Fibroblast of lung (primary cell): Measurements from ENCODE around the gene TMEM203.

Source experiments
- EZH2 ChIP-seq: IDR thresholded peaks from 2 replicates; pipeline ENCODE4 v1.5.1; 2012; ENCODE audit warnings: low read length, control low read depth, mild to moderate bottlenecking; ENCODE audit errors: missing control alignments
- TF ChIP-seq, protein P1 (sequence below), 2 donors: IDR thresholded peaks in 1 of 2; conservative IDR thresholded peaks in 1 of 2; 1 replicate in 1 of 2; 2 replicates in 1 of 2; pipeline ENCODE4 v1.5.1; 2011 to 2012; ENCODE audit warnings: low read length in 2 of 2, control low read depth in 1 of 2, inconsistent platforms in 1 of 2, low read depth in 1 of 2, mild to moderate bottlenecking in 1 of 2

- TF ChIP-seq, protein P1, sequence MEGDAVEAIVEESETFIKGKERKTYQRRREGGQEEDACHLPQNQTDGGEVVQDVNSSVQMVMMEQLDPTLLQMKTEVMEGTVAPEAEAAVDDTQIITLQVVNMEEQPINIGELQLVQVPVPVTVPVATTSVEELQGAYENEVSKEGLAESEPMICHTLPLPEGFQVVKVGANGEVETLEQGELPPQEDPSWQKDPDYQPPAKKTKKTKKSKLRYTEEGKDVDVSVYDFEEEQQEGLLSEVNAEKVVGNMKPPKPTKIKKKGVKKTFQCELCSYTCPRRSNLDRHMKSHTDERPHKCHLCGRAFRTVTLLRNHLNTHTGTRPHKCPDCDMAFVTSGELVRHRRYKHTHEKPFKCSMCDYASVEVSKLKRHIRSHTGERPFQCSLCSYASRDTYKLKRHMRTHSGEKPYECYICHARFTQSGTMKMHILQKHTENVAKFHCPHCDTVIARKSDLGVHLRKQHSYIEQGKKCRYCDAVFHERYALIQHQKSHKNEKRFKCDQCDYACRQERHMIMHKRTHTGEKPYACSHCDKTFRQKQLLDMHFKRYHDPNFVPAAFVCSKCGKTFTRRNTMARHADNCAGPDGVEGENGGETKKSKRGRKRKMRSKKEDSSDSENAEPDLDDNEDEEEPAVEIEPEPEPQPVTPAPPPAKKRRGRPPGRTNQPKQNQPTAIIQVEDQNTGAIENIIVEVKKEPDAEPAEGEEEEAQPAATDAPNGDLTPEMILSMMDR (conservative IDR thresholded peaks at IDR 0.05 in 1 of 2, IDR thresholded peaks at IDR 0.05 in 1 of 2; ENCODE audit: low read depth in 1 of 2, low read length in 2 of 2): no peak
- no peak for TF ChIP-seq EZH2
Observed at GRCh38 chr9:137235424-137236237, 30.2 kb upstream of the TMEM203 start.
